ENCODE results near the gene CNTNAP2.

CNTNAP2 gene

GRCh38 chr7:147650991-147651390 lies 1534.4 kb downstream of the CNTNAP2 start:
- DNase-seq (ENCODE audit: low read depth): no peak
- no peak overlapping the region for H3K4me3 ChIP-seq (ENCODE audit: control insufficient read depth, low read depth, low read length)
- TF ChIP-seq, protein P1, sequence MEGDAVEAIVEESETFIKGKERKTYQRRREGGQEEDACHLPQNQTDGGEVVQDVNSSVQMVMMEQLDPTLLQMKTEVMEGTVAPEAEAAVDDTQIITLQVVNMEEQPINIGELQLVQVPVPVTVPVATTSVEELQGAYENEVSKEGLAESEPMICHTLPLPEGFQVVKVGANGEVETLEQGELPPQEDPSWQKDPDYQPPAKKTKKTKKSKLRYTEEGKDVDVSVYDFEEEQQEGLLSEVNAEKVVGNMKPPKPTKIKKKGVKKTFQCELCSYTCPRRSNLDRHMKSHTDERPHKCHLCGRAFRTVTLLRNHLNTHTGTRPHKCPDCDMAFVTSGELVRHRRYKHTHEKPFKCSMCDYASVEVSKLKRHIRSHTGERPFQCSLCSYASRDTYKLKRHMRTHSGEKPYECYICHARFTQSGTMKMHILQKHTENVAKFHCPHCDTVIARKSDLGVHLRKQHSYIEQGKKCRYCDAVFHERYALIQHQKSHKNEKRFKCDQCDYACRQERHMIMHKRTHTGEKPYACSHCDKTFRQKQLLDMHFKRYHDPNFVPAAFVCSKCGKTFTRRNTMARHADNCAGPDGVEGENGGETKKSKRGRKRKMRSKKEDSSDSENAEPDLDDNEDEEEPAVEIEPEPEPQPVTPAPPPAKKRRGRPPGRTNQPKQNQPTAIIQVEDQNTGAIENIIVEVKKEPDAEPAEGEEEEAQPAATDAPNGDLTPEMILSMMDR (conservative IDR thresholded peaks at IDR 0.05; ENCODE audit: control insufficient read depth, insufficient read depth, low read depth, low read length): no peak

- TF ChIP-seq, protein P1 (conservative IDR thresholded peaks at IDR 0.05; ENCODE audit: control insufficient read depth, insufficient read depth, low read depth, low read length): no peak
- no peak overlapping the region for H3K4me3 ChIP-seq (ENCODE audit: control insufficient read depth, low read depth, low read length)
- DNase-seq (ENCODE audit: low read depth): no peak
Measured at GRCh38 chr7:147651601-147652000, 1535.0 kb downstream of the CNTNAP2 start.

DNA sequence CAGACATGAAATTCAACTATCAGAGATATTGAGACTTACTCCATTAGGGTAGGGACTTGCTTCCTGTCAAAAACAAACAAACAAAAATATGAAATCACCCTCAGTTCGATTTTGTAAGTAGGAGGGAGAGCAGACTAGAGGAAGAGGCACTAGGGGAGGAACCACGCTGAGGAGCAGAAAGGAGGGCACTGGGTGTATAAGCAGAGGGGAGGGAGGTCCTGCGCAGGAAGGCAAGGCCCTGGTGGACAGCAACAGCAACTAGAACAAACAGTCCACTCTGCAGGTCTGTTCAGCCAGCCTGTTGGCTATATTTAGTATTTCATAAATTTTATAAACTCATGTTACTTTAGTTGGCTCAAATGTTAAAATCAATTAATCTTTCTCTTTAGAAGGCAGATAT lies 1536.9 kb downstream of the CNTNAP2 start:
- DNase-seq (ENCODE audit: low read depth): no peak
- TF ChIP-seq, protein P1 (conservative IDR thresholded peaks at IDR 0.05; ENCODE audit: control insufficient read depth, insufficient read depth, low read depth, low read length): no peak
- H3K4me3 ChIP-seq (ENCODE audit: control insufficient read depth, low read depth, low read length): no peak overlapping the region

GRCh38 chr7:147658392-147658967 lies 1541.9 kb downstream of the CNTNAP2 start:
- H3K4me3 ChIP-seq (ENCODE audit: control insufficient read depth, low read depth, low read length): no peak overlapping the region
- no peak for DNase-seq (ENCODE audit: low read depth)
- TF ChIP-seq, protein P1 (conservative IDR thresholded peaks at IDR 0.05; ENCODE audit: control insufficient read depth, insufficient read depth, low read depth, low read length): no peak

DNA sequence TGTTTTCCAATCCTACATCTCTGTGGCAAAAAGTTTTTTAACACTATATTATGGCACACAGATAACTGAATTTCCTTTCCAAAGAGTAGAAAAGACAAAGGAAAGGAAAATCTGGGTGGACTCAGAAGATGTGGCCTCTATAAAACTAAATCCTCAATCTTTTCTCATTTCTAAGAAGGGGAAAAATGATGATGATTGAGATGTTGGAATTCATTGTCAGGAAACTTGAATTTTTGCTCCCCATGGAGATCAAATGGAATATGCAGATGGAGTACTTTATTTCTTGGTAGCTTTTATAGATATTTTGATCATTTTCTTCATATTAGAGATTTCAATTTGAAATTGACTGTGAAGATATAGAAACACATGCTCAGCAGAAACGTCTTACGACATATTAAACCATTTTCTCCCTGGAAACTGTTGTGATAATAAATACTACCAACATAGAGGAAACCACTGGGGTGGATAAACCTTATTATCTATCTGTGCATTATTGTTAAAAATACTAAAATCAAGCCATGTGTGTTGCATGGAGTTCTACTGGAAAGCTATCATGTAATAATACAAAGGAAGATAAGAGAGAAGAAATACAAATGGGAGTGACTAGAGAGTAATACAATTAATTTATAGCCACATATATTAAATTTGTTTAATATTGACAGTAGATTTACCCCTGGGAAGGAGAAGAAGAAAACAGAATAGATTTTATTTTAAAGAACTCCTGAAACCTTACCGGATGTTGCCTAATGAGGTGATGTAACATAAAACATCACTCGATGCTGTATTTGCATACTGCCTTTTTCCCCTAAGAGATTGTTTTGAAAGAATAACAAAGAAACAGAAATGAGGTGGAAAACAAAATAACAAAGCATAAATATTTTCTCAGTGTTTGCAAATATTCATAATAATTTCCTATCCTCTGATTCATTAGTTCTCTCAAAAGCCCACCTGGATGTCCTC lies 1542.7 kb downstream of the CNTNAP2 start:
- TF ChIP-seq, protein P1 (conservative IDR thresholded peaks at IDR 0.05; ENCODE audit: control insufficient read depth, insufficient read depth, low read depth, low read length): no peak
- DNase-seq (ENCODE audit: low read depth): no peak
- H3K4me3 ChIP-seq (ENCODE audit: control insufficient read depth, low read depth, low read length): no peak overlapping the region

GRCh38 chr7:147664541-147664940 lies 1547.9 kb downstream of the CNTNAP2 start:
- H3K4me3 ChIP-seq (ENCODE audit: control insufficient read depth, low read depth, low read length): no peak overlapping the region
- TF ChIP-seq, protein P1 (conservative IDR thresholded peaks at IDR 0.05; ENCODE audit: control insufficient read depth, insufficient read depth, low read depth, low read length): no peak
- no peak for DNase-seq (ENCODE audit: low read depth)

Measured in fibroblast of mammary gland (primary cell).